ENCODE data around the gene MAGI2. TPM values are rescaled to one million over a fixed set of nuclear protein-coding genes. Genes with fewer than 3 reads are reported as not detected.

Gene MAGI2
- total RNA-seq, 1 donor from 2014 or later = 2.5 TPM

DNA sequence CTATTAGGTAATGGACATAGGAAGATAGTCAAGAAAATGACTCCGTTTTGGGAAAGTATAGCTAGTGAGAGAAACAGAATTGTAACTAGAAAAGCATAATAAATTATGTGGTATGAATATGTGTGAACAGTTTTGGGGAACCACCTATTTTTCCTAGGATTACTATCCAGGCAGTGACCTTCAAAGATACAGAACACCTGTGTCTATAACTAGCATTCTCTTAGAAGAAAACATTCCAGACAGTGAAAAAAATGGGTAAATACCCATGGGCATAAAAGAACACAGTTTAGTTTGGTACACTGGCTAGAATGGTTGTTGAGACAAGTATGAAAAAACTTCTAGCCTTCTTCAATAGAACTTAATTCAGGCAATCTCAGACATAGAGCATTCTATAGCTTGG lies 690.8 kb downstream of the MAGI2 start:
- TF ChIP-seq, protein P1, sequence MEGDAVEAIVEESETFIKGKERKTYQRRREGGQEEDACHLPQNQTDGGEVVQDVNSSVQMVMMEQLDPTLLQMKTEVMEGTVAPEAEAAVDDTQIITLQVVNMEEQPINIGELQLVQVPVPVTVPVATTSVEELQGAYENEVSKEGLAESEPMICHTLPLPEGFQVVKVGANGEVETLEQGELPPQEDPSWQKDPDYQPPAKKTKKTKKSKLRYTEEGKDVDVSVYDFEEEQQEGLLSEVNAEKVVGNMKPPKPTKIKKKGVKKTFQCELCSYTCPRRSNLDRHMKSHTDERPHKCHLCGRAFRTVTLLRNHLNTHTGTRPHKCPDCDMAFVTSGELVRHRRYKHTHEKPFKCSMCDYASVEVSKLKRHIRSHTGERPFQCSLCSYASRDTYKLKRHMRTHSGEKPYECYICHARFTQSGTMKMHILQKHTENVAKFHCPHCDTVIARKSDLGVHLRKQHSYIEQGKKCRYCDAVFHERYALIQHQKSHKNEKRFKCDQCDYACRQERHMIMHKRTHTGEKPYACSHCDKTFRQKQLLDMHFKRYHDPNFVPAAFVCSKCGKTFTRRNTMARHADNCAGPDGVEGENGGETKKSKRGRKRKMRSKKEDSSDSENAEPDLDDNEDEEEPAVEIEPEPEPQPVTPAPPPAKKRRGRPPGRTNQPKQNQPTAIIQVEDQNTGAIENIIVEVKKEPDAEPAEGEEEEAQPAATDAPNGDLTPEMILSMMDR (IDR thresholded peaks at IDR 0.05; ENCODE audit: insufficient read depth, low read length, poor library complexity, severe bottlenecking) = no peak
- no peak for DNase-seq (ENCODE audit: low read depth)
- H3K27me3 ChIP-seq (ENCODE audit: control insufficient read depth, insufficient read depth, low read length) = no peaks in the 10 kb centered on the region

GRCh38 chr7:78760620-78761355 lies 692.7 kb downstream of the MAGI2 start:
- Histone ChIP-seq H3K4me3 (ENCODE audit: low read depth, low read length) (no peak overlapping the region), H3K36me3 (ENCODE audit: control insufficient read depth, insufficient read depth, low read length) (no peaks in the 10 kb centered on the region), H3K27me3 (ENCODE audit: control insufficient read depth, insufficient read depth, low read length) (no peaks in the 10 kb centered on the region)
- peak; percentile 39 for DNase-seq (ENCODE audit: low read depth)
- TF ChIP-seq, protein P1 (IDR thresholded peaks at IDR 0.05; ENCODE audit: insufficient read depth, low read length, poor library complexity, severe bottlenecking) = no peak

More for the DNA sequence above, 690.8 kb downstream of the MAGI2 start:
- Histone ChIP-seq H3K4me3 (ENCODE audit: low read depth, low read length) (no peak overlapping the region), H3K36me3 (ENCODE audit: control insufficient read depth, insufficient read depth, low read length) (no peaks in the 10 kb centered on the region)

DNA sequence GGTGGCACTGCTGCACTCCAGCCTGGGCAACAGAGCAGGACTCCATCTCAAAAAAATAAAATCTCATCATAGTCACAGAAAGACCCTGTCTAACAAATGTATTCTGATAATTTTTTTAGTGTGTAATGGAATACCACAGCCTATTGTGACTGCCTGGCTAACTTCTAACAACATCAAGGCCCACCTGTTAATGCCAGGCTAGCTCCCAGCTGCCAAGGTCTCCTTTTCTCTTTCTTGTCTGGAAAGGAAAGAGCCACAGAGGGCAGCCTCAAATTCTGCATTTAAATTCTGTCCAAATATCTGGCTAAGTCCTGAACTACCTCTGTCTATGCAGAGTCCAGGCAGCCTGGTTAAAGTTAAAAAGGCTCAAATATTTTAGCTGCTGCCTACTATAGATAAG lies 700.9 kb downstream of the MAGI2 start:
- no peak for DNase-seq (ENCODE audit: low read depth)
- TF ChIP-seq, protein P1 (IDR thresholded peaks at IDR 0.05; ENCODE audit: insufficient read depth, low read length, poor library complexity, severe bottlenecking) = no peak
- no peaks in the 10 kb centered on the region for H3K27me3 ChIP-seq (ENCODE audit: control insufficient read depth, insufficient read depth, low read length)
- H3K36me3 ChIP-seq (ENCODE audit: control insufficient read depth, insufficient read depth, low read length) = no peaks in the 10 kb centered on the region
- no peak overlapping the region for H3K4me3 ChIP-seq (ENCODE audit: low read depth, low read length)

GRCh38 chr7:78751253-78751652 lies 702.2 kb downstream of the MAGI2 start:
- TF ChIP-seq, protein P1 (IDR thresholded peaks at IDR 0.05; ENCODE audit: insufficient read depth, low read length, poor library complexity, severe bottlenecking) = no peak
- Histone ChIP-seq H3K27me3 (ENCODE audit: control insufficient read depth, insufficient read depth, low read length) (no peaks in the 10 kb centered on the region), H3K4me3 (ENCODE audit: low read depth, low read length) (no peak overlapping the region), H3K36me3 (ENCODE audit: control insufficient read depth, insufficient read depth, low read length) (no peaks in the 10 kb centered on the region)
- no peak for DNase-seq (ENCODE audit: low read depth)

DNA sequence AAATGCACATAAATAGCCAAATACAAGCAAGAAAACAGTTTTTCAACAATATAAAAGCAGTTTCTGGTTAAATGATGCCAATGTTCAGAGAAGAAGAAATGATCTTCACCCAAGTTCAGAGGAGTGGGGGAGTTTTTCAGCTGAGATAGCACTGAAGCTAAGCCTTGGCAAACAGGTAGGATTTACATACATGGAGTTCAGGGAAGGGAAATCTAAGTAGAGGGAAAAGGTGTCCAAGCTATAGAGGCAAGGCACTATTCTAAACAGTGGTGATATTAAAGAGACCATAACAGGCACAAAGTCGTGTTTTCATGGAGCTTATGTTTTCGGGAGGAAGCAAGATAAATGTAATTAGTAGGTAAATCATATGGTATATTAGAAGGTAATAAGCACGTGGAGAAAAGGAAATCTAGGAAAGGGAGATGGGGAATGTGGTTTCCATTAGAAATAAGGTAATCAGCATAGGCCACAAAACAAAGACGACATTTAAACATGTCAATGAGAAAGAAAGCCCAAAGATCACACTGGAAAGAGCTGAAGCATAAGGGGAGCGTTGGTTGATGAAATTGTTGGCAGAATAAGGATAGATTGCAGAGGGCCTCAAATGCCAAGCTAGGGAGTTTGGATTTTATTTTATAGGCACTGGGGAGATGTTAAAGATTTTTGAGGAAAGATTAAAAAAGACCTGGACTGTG lies 704.3 kb downstream of the MAGI2 start:
- TF ChIP-seq, protein P1 (IDR thresholded peaks at IDR 0.05; ENCODE audit: insufficient read depth, low read length, poor library complexity, severe bottlenecking) = no peak
- Histone ChIP-seq H3K27me3 (ENCODE audit: control insufficient read depth, insufficient read depth, low read length) (no peaks in the 10 kb centered on the region), H3K4me3 (ENCODE audit: low read depth, low read length) (no peak overlapping the region), H3K36me3 (ENCODE audit: control insufficient read depth, insufficient read depth, low read length) (no peaks in the 10 kb centered on the region)
- no peak for DNase-seq (ENCODE audit: low read depth)

Measured in kidney epithelial cell (primary cell).